Astrocyte of the spinal cord (primary cell): Measurements from ENCODE around the gene ABRAXAS1.

Experiments
- DNase-seq: peaks from one replicate; pipeline ENCODE4 v3.0.0; 2011; ENCODE audit warnings: low read depth, low spot score
- H3K4me3 ChIP-seq: 2 replicates; pipeline ENCODE4 v1.5.1; 2011; ENCODE audit warnings: low read depth, mild to moderate bottlenecking, low read length, moderate library complexity
- CTCF ChIP-seq: IDR thresholded peaks from 2 replicates; pipeline ENCODE4 v1.5.1; 2012; ENCODE audit warnings: low read depth, mild to moderate bottlenecking, low read length, inconsistent platforms
- in situ Hi-C: cut with HindIII; loops from 2 replicates; pipeline ENCODE4 v1.10.0; 2017; ENCODE audit warnings: low sequenced_read_pairs

Gene ABRAXAS1

GRCh38 chr4:83489711-83490326, 4.9 kb upstream of the ABRAXAS1 start:
- no peak for TF ChIP-seq CTCF
- in situ Hi-C loops, result no loop called here
- no peak overlapping the region for H3K4me3 ChIP-seq
- no peak for DNase-seq

- no peak overlapping the region for H3K4me3 ChIP-seq
- in situ Hi-C loops, result no loop called here
- TF ChIP-seq CTCF, result no peak
- no peak for DNase-seq
These were observed 1.7 kb upstream of the ABRAXAS1 start for GRCh38 chr4:83486457-83487129.

- H3K4me3 ChIP-seq, result no peak overlapping the region
- in situ Hi-C loops, result no loop called here
- TF ChIP-seq CTCF, result no peak
- DNase-seq, result no peak
These were observed 10.9 kb downstream of the ABRAXAS1 start for GRCh38 chr4:83473966-83474365.

GRCh38 chr4:83473423-83473822, 11.5 kb downstream of the ABRAXAS1 start:
- TF ChIP-seq CTCF, result no peak
- DNase-seq, result no peak
- in situ Hi-C loops, result no loop called here
- H3K4me3 ChIP-seq, result no peak overlapping the region

- no peak for TF ChIP-seq CTCF
- DNase-seq, result no peak
- peak overlapping the region; percentile 93 for H3K4me3 ChIP-seq
- in situ Hi-C loops, result no loop called here
These were observed 28.8 kb downstream of the ABRAXAS1 start for GRCh38 chr4:83456184-83456501.

- DNase-seq, result peak; percentile 99
- TF ChIP-seq CTCF, result peak; percentile 28
- H3K4me3 ChIP-seq, result peak within 1 kb of the TSS; percentile 93
- in situ Hi-C loops, result no loop called here
These were observed 29.4 kb downstream of the ABRAXAS1 start, which contains the start of the genes HELQ and MRPS18C for GRCh38 chr4:83455281-83456183. TSS of gene HELQ (minus strand) at chr4:83455823. CDS start at chr4:83455693, 130 bp downstream. TSS of gene MRPS18C (plus strand) at chr4:83456058. CDS start at chr4:83456078, 20 bp downstream.
